SKM-1 (cell line): ENCODE measurements around the gene TDRD1.

Source experiments
- DNase-seq: peaks from one replicate; lab custom pipeline; 2025; ENCODE audit not compliant: unreplicated experiment; lab: John Stamatoyannopoulos, UW

The TDRD1 gene

GRCh38 chr10:114259824-114260223, 80.7 kb downstream of the TDRD1 start:
- no peak for DNase-seq

DNA sequence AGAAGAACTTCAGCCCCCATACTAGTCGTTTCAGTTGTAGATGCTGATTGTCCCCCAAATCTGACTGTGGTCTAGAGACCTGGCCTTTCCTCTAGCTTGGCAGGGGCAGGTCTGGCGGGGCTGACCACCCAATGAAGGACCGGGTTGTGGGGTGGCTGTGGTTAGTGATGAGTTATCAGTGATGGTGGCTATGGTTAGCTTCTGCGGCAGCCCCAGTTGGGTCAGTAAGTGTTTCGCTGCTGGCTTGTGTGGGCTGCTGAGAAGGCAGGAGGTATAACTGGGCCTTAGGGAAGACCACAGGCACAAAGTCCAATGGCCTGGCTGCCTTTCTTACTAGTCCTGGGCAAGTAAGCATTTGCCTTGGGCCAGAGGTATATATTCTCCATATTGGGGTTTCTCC, 81.2 kb downstream of the TDRD1 start:
- no peak for DNase-seq

DNA sequence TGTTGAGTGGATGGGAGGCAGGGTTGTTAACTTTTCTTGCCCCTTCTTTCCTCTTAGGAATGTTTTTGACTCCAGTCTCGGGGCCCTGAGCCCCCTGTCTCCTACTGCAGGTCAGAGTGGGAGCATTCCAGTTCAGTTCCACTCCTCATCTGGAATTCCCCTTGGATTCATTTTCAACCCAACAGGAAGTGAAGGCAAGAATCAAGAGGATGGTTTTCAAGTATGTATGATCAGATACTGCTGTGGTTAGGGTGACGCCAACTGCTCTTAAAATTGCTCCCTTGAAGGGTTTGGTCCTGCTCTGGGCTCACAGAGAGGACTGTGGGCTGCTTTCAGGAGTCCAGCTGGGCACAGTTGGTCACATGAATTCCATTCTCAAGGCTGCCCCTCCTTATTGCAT, 81.9 kb downstream of the TDRD1 start:
- no peak for DNase-seq

DNA sequence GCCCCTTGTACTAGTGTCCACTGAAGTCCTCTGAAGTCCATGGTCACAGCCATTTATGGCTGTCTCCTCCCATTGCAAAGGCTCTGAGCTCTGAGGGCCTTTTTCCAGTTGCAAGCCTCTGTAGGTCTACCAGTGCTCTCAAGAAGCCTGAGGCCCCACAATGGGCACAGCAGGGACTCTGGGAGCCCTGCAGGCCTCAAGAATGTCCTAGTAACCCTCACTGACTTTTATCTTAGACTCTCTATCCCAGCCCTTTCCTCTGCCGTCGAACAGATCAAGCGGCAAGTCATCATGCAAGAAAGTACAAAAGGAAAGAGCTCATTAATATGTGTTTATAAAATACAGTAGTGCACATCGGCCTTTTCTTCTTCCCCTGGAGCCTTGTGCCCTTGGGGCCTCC, 83.3 kb downstream of the TDRD1 start:
- no peak for DNase-seq

GRCh38 chr10:114265392-114266053, 86.4 kb downstream of the TDRD1 start:
- DNase-seq: no peak

- DNase-seq: no peak
These were observed 87.4 kb downstream of the TDRD1 start for GRCh38 chr10:114266521-114266920.

GRCh38 chr10:114271075-114271778, 92.1 kb downstream of the TDRD1 start:
- no peak for DNase-seq

GRCh38 chr10:114271779-114272167, 92.6 kb downstream of the TDRD1 start:
- no peak for DNase-seq

DNA sequence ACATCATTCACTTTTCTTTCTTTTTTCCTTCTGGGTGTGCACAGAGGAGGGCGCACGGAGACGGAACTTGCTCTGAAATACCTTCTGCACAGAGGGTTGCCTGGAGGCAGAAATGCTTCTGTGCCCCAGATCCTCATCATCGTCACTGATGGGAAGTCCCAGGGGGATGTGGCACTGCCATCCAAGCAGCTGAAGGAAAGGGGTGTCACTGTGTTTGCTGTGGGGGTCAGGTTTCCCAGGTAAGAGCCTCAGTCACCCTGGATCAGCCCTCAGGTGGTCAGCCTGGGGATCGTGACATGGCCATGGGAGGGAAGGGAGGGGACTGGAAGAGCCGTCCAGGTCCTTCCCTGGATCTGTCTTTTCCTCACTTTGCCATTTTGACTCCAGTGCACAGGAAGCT, 93.5 kb downstream of the TDRD1 start:
- DNase-seq: no peak

DNA sequence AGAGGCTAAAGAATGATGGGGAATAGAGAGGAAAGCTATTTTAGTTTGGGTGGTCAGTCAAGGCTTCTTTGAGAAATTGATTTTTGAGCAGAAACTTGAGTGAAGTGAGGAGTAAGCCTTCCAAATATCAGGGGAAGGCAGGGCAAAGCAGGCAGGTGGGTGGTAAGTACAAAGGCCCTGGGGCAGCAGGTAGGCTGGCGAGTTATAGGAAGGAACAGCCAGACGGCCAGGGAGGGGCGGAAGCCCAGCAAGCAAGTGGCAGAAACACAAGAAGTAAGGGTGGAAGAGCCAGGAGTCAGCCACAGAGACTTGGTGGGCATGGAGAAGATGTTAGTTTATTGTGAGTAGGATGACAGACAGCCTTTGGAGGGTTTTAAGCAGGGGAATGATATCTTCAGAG, 94.8 kb downstream of the TDRD1 start:
- DNase-seq: no peak

GRCh38 chr10:114274616-114275453, 95.7 kb downstream of the TDRD1 start:
- no peak for DNase-seq

GRCh38 chr10:114276066-114276465, 96.9 kb downstream of the TDRD1 start:
- DNase-seq: no peak

- DNase-seq: no peak
These were observed 97.5 kb downstream of the TDRD1 start for GRCh38 chr10:114276671-114277070.

- DNase-seq: no peak
These were observed 99.2 kb downstream of the TDRD1 start for GRCh38 chr10:114278140-114278883.

GRCh38 chr10:114278884-114279191, 99.7 kb downstream of the TDRD1 start:
- no peak for DNase-seq

DNA sequence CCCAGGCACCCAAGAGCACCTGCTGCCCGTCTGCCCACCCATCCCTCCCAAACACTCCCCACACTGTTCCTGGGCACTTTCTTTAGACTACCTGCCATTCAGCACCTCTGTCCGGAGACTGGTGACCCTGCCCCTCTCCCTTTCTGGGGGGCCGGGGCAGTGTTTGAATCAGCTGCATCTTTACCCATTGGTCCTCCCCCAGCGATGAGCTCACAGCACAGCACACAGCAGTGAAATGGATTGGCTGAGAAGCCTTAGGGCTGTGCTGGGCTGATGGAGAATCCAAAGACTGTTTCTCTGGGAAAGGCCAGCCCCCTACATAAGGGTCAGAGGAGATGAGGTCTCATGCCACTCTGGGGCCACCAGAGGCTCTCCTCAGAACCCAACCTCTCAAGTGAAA, 100.1 kb downstream of the TDRD1 start:
- no peak for DNase-seq

DNA sequence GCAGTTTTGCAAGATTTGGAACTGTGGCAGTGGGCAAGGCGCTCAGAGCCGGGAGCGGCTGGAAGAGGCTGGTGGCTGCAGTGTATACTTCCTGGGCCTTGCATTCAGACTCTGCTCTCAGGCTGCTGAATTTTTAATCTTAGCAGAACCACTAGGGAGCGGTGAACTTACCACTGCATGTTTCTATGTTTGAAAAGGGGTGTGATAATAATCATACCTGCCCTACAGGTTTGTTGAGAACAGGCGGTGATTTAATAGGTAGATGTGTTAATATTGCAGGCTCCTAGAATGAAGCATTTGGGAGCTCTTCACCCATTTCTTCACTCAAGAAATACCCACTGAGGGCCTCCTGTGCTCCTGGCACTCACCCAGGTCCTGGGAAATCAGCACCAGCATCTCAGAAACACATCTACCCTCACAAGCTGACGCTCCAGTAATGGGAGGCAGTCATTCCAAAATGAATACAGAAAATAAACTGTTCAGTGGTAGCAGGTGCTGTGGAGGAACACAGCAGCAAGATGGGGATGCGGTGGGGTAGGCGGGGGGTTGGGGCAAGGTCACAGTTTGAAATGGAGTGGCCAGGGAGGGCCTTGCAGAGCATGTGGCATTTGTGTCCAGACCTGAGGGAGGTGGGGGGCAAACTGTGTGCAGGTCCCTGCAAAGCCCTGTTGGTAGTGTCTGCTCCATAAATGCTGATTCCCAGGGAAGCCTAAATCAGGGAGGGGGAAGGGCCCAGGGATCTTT, 100.9 kb downstream of the TDRD1 start:
- no peak for DNase-seq

- no peak for DNase-seq
These were observed 101.9 kb downstream of the TDRD1 start for GRCh38 chr10:114281006-114281405.

DNA sequence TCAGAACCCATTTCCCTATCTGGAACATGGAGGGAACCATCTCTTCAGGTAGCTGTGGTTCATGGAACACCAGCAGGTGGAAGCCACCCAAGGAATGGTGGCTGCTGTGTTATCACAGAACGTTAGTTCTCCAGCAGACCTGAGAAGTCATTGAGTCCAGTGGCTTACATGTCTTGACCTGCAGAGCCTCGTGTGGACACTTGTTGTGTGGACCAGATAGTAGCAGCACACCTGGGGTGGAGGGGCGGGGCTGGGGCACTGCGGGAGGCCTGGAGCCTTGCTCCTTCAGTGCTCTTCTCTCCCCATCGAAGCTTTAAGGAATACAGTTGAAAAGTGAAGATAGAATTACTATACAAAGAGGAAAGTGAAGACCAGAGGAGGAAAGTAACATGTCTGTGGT, 102.3 kb downstream of the TDRD1 start:
- no peak for DNase-seq
